ENCODE measurements around the gene TMEM8B.
A peak's percentile ranks its signal among the peaks of the same experiment; 100 is the strongest.
"Not testable (repeated sequence)": the region's sequence is repeated elsewhere in the genome, so short reads cannot be mapped to it uniquely, and the experiment has no call there.

Gene TMEM8B

DNA sequence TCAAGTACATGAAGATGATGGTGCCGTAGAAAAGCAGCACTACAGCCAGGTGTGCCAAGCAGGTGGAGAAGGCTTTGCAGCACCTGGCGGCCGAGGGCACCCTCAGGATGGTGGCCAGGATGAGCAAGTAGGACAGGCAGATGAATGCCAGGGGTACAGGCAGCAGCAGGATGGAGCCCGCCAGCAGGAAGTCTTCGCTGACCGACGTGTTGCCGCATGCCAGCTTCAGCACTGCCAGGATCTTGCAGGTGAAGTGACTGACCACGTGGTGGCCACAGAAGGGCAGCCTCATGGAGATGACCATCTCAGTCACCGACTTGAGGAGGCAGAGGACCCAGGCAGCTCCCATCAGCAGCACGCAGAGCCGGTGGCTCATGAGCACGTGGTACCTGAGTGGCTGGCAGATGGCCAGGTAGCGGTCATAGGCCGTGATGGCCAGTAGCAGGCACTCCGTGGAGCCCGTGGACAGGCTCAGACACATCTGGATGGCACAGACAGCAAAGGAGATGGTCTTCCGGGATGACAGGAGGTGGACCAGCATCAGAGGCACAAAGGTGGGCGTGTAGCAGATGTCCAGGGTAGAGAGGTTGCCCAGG lies 40.7 kb downstream of the TMEM8B start:
- DNase-seq = no peak

GRCh38 chr9:35870351-35870923 lies 41.4 kb downstream of the TMEM8B start, which contains the start of gene OR13J1:
OR13J1 (minus strand) TSS chr9:35870401; CDS start chr9:35870401, 0 bp downstream.
- DNase-seq = no peak

GRCh38 chr9:35871545-35871944 lies 42.5 kb downstream of the TMEM8B start:
- peak; percentile 45 for DNase-seq

- no peak for DNase-seq
These were observed 43.5 kb downstream of the TMEM8B start for GRCh38 chr9:35872505-35872904.

DNA sequence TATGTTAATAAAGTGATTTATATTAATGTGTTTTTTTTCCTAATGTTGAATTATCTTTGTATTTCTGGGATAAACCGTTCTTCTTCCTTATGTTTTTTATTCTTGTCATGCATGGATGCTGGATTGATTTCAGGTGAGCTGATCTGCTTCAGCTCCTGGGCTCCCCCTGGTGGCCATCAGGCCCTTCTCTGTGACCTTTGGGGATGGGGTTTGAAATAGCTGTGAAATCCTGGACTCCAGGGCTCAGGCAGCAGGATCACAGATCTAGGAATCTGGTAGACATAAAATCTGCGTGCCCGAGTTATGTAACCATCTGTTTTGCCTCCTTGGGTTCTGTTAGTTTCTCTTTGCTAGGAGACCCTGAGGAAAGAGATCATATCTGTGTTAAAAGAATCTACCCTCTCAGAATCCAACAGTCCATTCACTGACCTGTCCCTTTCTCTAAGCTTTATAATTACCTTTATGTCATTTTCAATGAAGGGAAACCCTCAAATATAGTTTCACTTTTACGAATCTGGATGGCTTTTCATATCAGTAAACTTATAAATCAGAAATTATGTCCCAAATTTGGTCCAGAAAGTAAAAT lies 53.3 kb downstream of the TMEM8B start:
- DNase-seq = peak; percentile 54

- DNase-seq = no peak
These were observed 54.0 kb downstream of the TMEM8B start for GRCh38 chr9:35882996-35883395.

DNA sequence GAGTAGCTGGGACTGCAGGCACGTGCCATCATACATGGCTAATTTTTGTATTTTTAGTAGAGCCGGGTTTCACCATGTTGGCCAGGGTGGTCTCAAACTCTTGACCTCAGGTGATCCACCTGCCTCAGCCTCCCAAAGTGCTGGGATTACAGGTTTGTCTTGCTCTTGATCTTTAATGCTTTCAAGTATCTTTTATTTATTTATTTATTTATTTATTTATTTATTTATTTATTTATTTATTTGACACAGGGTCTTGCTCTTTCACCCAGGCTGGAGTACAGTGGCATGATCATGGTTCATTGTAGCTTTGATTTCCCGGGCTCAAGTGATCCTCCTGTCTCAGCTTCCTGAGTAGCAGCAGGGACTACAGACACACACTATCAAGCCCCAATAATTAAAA lies 55.9 kb downstream of the TMEM8B start:
- DNase-seq = not testable (repeated sequence)

- no peak for DNase-seq
These were observed 62.6 kb downstream of the TMEM8B start for GRCh38 chr9:35891646-35892045.

DNA sequence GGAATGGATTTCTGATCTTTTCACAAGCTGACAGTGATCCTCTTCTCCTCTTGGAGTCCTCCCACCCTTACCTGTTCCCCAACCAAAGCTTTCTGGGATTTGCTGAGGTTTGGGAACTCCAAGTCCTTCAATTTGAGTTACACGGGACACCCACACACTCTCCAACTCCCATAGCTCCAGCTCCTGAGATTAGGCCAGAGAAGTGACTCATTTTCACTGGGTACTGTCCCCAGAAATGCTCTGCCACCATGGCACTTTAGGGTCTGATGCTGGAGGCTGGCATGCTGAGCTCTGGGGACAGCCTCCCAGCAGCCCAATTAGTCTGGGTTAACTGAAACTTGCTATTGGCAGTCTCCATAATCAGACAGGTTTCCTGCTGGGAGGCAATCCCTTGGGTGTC lies 63.0 kb downstream of the TMEM8B start:
- no peak for DNase-seq

- DNase-seq = no peak
These were observed 67.5 kb downstream of the TMEM8B start for GRCh38 chr9:35896570-35896969.

GRCh38 chr9:35897376-35898099 lies 68.5 kb downstream of the TMEM8B start:
- not testable (repeated sequence) for DNase-seq

GRCh38 chr9:35898337-35898736 lies 69.3 kb downstream of the TMEM8B start:
- DNase-seq = no peak

DNA sequence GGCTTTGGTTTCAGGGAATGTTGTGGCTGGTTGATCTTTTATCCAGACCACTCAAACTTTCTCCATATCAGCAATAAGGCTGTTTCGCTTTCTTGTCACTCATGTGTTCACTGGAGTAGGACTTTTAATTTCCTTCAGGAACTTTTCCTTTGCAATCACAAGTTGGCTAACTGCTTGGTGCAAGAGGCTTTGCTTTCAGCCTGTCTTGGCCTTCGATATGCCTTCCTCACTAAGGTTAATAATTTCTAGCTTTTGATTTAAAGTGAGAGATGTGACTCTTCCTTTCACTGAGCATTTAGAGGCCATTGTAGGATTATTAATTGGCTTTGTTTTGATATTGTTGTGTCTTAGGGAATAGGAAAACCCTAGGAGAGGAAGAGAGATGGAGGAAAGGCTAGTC lies 70.0 kb downstream of the TMEM8B start:
- DNase-seq = no peak

- DNase-seq = peak; percentile 27
These were observed 74.0 kb downstream of the TMEM8B start for GRCh38 chr9:35903049-35903448.

GRCh38 chr9:35904338-35904737 lies 75.3 kb downstream of the TMEM8B start:
- no peak for DNase-seq

DNA sequence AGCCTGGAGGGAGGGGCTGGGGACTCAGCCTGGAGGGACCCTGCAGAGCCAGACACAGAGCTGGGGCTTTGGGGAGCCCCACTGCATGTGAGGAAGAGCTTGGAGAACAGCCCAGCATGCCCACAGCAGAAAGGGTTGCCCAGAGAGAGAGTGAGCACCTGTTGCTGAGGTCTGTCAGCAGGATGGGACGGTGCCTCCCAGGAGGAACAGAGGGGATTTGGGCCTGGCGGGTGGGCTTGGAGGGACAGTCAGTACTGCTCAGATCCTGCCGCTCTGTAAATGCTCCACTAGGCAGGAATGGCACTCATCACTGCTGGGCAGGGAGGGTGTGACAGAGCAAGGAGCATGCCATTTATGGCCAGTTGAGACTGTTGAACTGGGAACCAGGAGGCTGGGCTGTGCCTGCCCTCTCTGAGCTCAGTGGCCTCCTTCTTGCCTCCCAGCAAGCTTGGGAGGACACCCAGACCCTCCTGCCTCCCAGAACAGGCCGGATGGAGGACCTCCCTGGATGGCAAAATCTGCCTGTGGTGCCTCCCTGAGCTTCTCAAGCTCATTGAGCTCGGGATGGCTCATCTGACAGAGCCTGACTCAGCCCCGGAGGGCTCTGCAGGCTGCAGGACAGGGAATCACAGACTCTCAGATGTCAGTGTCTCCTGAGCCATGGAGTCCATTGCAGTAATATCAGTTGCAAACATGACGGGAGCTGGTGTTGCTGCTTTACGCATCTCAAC lies 76.2 kb downstream of the TMEM8B start:
- DNase-seq = no peak

DNA sequence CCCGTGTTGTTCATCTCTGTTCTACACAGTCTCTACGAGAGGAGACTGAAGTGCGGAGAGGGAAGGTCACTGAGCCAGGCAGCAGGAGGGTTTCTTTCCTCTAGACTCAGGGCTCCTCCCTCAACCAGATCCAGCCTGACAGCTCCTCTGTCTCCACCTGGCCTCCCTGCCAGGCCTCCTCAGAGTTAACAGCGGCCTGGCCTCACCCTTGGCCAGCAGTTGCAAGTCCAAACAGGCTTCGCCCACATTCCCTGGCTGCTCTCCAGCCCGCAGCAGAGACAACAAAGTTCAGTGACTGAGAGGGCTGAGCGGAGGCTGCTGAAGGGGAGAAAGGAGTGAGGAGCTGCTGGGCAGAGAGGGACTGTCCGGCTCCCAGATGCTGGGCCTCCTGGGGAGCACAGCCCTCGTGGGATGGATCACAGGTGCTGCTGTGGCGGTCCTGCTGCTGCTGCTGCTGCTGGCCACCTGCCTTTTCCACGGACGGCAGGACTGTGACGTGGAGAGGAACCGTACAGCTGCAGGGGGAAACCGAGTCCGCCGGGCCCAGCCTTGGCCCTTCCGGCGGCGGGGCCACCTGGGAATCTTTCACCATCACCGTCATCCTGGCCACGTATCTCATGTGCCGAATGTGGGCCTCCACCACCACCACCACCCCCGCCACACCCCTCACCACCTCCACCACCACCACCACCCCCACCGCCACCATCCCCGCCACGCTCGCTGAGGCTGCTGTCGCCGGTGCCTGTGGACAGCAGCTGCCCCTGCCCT lies 77.1 kb downstream of the TMEM8B start, which contains the start of gene HRCT1:
HRCT1 (plus strand) TSS at position 291 of the 768 bp plus-strand sequence; CDS start at position 377, 86 bp downstream.
- DNase-seq = peak; percentile 77

DNA sequence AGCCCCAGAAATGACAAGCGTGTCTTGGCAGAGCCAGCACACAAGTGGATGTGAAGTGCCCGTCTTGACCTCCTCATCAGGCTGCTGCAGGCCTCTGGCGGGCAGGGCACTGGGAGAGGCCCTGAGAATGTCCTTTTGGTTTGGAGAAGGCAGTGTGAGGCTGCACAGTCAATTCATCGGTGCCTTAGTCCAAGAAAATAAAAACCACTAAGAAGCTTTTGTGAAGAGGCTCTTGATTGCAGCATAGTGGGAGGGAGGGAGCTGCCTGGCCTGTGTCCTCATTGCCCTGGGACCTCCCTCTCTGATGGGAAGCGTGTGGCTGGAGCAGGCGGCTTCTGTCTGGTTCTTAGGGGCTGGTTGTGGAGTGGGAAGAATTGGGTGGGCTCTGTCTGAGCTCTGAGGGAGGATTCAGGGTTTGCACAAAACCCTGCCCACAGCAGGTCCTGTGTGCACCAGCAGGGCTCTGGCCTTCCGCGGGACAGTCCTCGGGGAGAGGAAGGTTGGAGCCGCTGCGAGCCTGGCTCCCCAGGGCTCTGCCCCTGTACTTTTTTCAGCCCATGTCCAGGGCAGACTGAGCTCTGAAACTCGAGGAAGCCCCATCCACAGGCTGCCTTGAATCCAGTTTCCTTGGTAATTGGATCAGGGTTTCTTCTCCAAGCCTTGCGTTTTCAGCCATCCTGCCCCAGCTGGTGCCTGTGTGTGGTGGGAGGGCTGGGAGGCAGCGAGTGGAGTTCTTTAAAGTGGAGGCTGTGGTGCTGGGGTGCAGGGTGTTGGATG lies 78.1 kb downstream of the TMEM8B start:
- no peak for DNase-seq

- peak; percentile 50 for DNase-seq
These were observed 78.9 kb downstream of the TMEM8B start for GRCh38 chr9:35907711-35908503.

DNA sequence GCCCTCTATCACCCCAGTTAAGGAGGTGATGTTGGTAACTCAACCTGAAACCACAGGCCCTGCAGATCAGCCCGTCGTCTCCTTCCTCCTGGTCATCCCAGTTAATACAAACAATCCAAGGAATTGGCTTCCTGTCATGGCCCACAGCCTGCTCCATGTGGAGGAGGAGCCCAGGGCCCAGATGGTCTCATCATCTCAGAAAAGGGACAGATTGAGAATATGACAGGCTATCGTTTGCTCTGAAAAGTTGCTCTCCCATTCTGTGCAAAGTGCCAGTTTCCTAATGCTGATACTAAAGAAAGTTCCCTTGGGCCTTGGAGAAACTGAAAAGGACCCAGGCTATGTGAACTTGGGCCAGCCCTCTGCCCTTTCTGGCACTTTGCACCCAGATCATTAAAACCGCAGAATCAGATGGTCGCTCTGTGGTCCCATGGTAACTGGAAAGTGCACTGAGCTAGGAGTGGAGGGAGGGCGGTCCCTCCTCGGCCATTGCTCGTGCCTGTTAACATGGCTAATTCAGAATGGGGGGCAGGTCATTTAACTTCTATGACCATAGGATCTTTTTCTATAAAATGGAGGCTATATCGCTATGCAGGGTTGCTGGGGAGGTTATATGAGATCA lies 79.6 kb downstream of the TMEM8B start:
- DNase-seq = no peak
